Measurements from ENCODE around the gene RNF8.
"Not testable (repeated sequence)": the region's sequence is repeated elsewhere in the genome, so short reads cannot be mapped to it uniquely, and the experiment has no call there.

RNF8 gene

DNA sequence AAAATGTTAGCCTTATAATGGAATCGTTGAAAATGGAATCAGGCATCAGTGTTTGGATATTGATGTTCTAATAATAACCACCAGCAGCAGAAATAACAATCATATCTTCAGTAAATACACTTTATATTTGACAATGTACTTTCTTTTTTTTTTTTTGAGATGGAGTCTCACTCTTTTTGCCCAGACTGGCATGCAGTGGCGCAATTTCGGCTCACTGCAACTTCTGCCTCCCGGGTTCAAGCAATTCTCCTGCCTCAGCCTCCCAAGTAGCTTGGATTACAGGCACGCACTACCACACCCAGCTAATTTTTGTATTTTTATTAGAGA is 89.4 kb downstream of the RNF8 start:
- not testable (repeated sequence) for DNase-seq (ENCODE audit: low read depth, low spot score)
